Stomach (tissue), 9 donors: ENCODE measurements around the gene CFAP77. TPM values are rescaled to one million over a fixed set of nuclear protein-coding genes. Genes with fewer than 3 reads are reported as not detected.

Experiments used
- DNase-seq, 2 donors: peaks; one replicate each; pipeline versions ENCODE4 v3.0.0 to v3.0.0-alpha.2; 2013 to 2019
- H3K27ac ChIP-seq, 5 donors: fragments of 200-600 bp in 4 of 5; sonication (generic) in 4 of 5; one replicate each; pipeline ENCODE4 v1.5.1; 2013 to 2019; ENCODE audit warnings: mild to moderate bottlenecking in 1 of 5, moderate library complexity in 1 of 5
- H3K27me3 ChIP-seq, 3 donors: fragments of 200-600 bp; sonication (generic); one replicate each; pipeline ENCODE4 v1.5.1; 2017 to 2019; ENCODE audit warnings: mixed run types in 1 of 3
- H3K36me3 ChIP-seq, 4 donors: fragments of 200-600 bp; sonication (generic); 1 replicate in 3 of 4; 2 replicates in 1 of 4; pipeline ENCODE4 v1.5.1; 2016 to 2019
- H3K4me1 ChIP-seq, 4 donors: fragments of 200-600 bp; sonication (generic); one replicate each; pipeline ENCODE4 v1.5.1; 2016 to 2019
- H3K4me3 ChIP-seq, 4 donors: fragments of 200-600 bp; sonication (generic) in 3 of 4; one replicate each; pipeline ENCODE4 v1.5.1; 2016 to 2019; ENCODE audit warnings: mild to moderate bottlenecking in 1 of 4
- H3K9me3 ChIP-seq, 4 donors: fragments of 200-600 bp; sonication (generic); one replicate each; pipeline ENCODE4 v1.5.1; 2016 to 2019
- EP300 ChIP-seq: sonication (generic); formaldehyde crosslinking; IDR thresholded peaks from one replicate; pipeline ENCODE4 v1.6.1; 2017; ENCODE audit warnings: antibody characterized with exemption
- POLR2A ChIP-seq, 4 donors: fragments of 450-650 bp; IDR thresholded peaks; one replicate each; pipeline ENCODE4 v1.6.1; 2016; ENCODE audit warnings: antibody characterized with exemption in 4 of 4, control low read depth in 2 of 4, mild to moderate bottlenecking in 1 of 4, moderate library complexity in 1 of 4
- POLR2AphosphoS5 ChIP-seq, 3 donors: sonication (generic); formaldehyde crosslinking; IDR thresholded peaks; one replicate each; pipeline ENCODE4 v1.6.1; 2016; ENCODE audit warnings: antibody characterized with exemption in 3 of 3
- WGBS, 5 donors: extraction: QIAGEN DNeasy Blood & Tissue Kit in 3 of 5; methylation state at CpG; one replicate each; pipeline versions ENCODE4 v1.1.5 to v1.1.7; 2013 to 2018; 5-methylcytosine and 5-hydroxymethylcytosine counted together
- intact Hi-C: fragments of 100-400 bp; cut with DNase I; formaldehyde crosslinking; loops from one replicate; pipeline ENCODE4 v1.15.1; 2023; ENCODE audit warnings: low total_unique reads
- polyA plus RNA-seq, 3 donors: library from polyadenylated mRNA; stranded (reverse); fragments of 200-250 nt; gene quantifications; one replicate each; pipeline ENCODE4 v1.2.3, GENCODE V29; 2013
- total RNA-seq, 5 donors: library from RNA; depleted of rRNA; stranded (reverse); fragments of >200 nt; gene quantifications; one replicate each; pipeline versions ENCODE4 v1.1.0 to v1.2.3, GENCODE V29; 2014 to 2016
- TF ChIP-seq, protein P1 (sequence below), 7 experiments: fragments of 450-650 bp in 4 of 7; fragments of 200-600 bp in 3 of 7; sonication (generic) in 3 of 7; IDR thresholded peaks; one replicate each; pipeline ENCODE4 v1.5.1; 2016 to 2019; ENCODE audit warnings: antibody characterized with exemption in 7 of 7, control low read depth in 2 of 7, mild to moderate bottlenecking in 1 of 7
- donor health status: healthy with polysubstance abuse.
- donor health status: Bipolar disorder and iron deficiency.
- donor health status: healthy.

The CFAP77 gene
- total and polyA plus RNA-seq, 8 donors = not detected

DNA sequence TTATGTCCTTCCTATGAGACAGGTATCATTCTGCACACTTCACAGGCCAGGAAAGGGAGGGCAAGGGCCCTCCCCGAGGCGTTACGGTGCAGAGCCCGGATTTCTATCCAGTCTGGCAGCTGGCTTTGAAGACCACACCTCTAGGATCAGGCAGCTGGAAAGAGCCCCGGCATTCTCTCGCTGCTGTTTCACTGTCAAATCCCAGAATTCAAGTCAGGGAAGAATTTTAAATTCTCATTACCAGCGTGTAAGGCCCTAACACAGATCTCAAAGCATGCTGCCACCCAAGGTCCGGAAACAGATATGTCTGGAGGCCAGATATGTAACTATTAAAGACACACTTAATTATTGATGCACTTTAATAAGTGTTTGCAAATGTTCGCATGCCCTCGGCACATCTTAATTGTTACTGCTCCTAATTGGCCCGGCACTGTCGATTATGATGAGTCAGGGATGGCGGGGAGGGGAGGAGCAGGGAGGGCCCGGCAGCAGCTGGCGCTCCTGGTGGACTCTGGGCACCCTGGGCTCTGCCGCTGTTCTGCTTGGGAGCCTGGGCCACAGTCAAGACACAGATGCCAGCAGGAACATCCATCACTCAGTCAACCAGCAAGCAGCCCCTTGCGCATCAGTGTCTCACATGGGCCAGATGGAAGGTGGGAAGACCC is 96.1 kb downstream of the CFAP77 start:
- Histone ChIP-seq H3K27ac (no peak overlapping the region), H3K4me3 (no peak overlapping the region), H3K4me1 (peaks cover 0 to 8% (median 0%) of the 10 kb centered on the region in 4 donors), H3K36me3 (no peaks in the 10 kb centered on the region), H3K27me3 (peaks cover 3 to 90% (median 26%) of the 10 kb centered on the region in 3 donors), H3K9me3 (no peaks in the 10 kb centered on the region)
- TF ChIP-seq POLR2A (IDR thresholded peaks at IDR 0.05) (no peak), POLR2AphosphoS5 (IDR thresholded peaks at IDR 0.05) (no peak), EP300 (no peak)
- TF ChIP-seq, protein P1, sequence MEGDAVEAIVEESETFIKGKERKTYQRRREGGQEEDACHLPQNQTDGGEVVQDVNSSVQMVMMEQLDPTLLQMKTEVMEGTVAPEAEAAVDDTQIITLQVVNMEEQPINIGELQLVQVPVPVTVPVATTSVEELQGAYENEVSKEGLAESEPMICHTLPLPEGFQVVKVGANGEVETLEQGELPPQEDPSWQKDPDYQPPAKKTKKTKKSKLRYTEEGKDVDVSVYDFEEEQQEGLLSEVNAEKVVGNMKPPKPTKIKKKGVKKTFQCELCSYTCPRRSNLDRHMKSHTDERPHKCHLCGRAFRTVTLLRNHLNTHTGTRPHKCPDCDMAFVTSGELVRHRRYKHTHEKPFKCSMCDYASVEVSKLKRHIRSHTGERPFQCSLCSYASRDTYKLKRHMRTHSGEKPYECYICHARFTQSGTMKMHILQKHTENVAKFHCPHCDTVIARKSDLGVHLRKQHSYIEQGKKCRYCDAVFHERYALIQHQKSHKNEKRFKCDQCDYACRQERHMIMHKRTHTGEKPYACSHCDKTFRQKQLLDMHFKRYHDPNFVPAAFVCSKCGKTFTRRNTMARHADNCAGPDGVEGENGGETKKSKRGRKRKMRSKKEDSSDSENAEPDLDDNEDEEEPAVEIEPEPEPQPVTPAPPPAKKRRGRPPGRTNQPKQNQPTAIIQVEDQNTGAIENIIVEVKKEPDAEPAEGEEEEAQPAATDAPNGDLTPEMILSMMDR (IDR thresholded peaks at IDR 0.05) = no peak
- 62 to 71% (median 66%) methylated on average over 16 to 17 of the region's 17 CpGs for WGBS, 5 donors
- intact Hi-C loops = loop anchor here (5.0 kb wide), 1 partner anchor 291 kb away; no protein-coding TSS in a partner anchor
- DNase-seq = no peak

DNA sequence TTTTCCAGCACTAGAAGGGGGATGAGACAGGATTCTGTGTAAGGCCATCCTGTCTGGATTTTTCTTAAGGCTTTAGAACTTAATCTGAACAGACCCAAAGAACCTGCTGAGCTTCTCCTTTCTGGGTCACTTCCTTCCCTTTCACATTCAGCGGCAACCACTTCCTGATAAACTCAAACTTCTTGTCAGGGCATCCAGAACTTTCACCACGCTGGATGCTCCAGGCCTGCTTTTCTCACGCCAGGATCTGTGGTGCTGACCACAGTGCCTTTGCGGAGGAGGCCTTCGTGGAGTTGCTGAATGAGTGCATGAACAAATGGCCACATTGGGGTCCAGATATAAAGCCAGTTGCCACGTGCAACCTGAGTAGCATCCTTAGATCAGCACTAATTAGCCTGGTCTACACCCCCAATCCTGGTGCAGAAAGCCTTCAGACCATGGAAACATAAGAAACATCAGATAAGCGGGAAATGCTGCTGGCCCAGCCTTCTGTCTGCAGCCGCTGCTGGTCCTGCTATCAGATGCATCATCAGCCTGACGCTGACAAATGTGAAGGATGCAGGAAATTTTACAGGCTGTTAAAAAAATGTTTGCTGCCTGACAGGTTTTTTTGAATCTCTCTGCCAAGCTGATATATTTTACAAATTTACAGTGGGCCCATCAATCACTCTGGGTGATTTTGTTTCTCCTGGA is 97.1 kb downstream of the CFAP77 start:
- H3K27ac ChIP-seq = no peak overlapping the region
- WGBS, 5 donors = 54 to 61% (median 56%) methylated on average over 9 of the region's 9 CpGs
- H3K4me1 ChIP-seq = peaks cover 0 to 8% (median 0%) of the 10 kb centered on the region in 4 donors
- no peak overlapping the region for H3K4me3 ChIP-seq
- H3K27me3 ChIP-seq = peaks cover 3 to 87% (median 33%) of the 10 kb centered on the region in 3 donors
- intact Hi-C loops = loop anchor here (5.0 kb wide), 1 partner anchor 290 kb away; no protein-coding TSS in a partner anchor
- no peaks in the 10 kb centered on the region for H3K9me3 ChIP-seq
- H3K36me3 ChIP-seq = no peaks in the 10 kb centered on the region
- TF ChIP-seq POLR2AphosphoS5 (IDR thresholded peaks at IDR 0.05) (no peak), POLR2A (IDR thresholded peaks at IDR 0.05) (no peak), EP300 (no peak)
- TF ChIP-seq, protein P1 (IDR thresholded peaks at IDR 0.05) = no peak
- DNase-seq = no peak

DNA sequence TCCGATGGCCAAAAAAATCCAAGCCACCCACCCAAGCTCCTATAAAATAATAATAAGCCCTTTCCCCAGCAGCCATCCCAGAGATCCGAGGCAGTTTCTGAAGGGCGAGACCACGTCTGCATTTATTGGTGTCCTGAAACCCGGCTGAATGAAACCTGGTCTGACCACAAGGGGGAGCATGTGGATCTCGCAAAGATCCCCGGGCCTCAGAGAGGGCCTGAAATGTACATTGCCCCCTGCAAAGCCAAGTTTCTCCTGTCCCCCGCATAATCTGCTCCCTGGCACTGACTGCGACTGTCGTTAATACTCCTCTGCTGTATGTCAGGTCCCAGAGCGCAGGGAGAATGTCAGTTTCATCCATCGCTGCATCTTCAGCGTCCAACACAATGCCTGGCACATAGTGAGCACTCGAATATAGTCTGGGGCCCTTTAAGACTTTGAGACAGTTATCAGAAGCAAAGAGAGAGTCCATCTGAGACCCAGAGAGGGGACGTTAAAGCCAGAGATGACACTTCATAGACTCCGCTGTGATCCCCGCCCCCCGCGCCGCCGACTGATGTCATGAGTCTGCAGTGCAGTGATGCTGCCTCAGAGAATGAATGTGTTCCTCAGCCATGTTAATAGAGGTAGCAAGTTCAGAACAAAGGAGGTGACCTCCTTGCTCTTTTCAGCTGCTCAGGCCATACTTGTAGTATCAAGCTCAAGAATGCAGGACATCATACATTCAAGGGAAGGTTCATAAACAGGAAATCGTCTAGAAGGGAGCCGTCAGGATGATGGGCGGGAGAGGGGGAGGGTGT is 97.9 kb downstream of the CFAP77 start:
- H3K4me3 ChIP-seq = no peak overlapping the region
- no peaks in the 10 kb centered on the region for H3K36me3 ChIP-seq
- TF ChIP-seq POLR2AphosphoS5 (IDR thresholded peaks at IDR 0.05) (no peak), EP300 (no peak)
- TF ChIP-seq, protein P1 (IDR thresholded peaks at IDR 0.05) = peak in 5 of 7 experiments; percentile 59 to 67 (median 66)
- 43 to 48% (median 45%) methylated on average over 24 of the region's 24 CpGs for WGBS, 5 donors
- peak; percentile 70 to 90 for DNase-seq
- intact Hi-C loops = loop anchor here (5.0 kb wide), 1 partner anchor 289 kb away; no protein-coding TSS in a partner anchor
- peaks cover 3 to 85% (median 36%) of the 10 kb centered on the region in 3 donors for H3K27me3 ChIP-seq
- H3K9me3 ChIP-seq = no peaks in the 10 kb centered on the region
- no peak overlapping the region for H3K27ac ChIP-seq
- H3K4me1 ChIP-seq = peaks cover 0 to 8% (median 0%) of the 10 kb centered on the region in 4 donors
